Measurements from ENCODE around the gene ZNF217.

GRCh38 chr20:53608456-53609452, 15.1 kb upstream of the ZNF217 start:
- TF ChIP-seq EZH2 (IDR thresholded peaks at IDR 0.05; ENCODE audit: borderline replicate concordance, low read length) (no peak), CTCF (IDR thresholded peaks at IDR 0.05; ENCODE audit: low read length) (no peak)
